Astrocyte of the hippocampus (primary cell): ENCODE data around the gene EPHX1.
A peak's percentile ranks its signal among the peaks of the same experiment; 100 is the strongest.

ENCODE experiments used
- DNase-seq: peaks from one replicate; pipeline ENCODE4 v3.0.0; 2011; ENCODE audit warnings: low read depth, low spot score

EPHX1 gene

DNA sequence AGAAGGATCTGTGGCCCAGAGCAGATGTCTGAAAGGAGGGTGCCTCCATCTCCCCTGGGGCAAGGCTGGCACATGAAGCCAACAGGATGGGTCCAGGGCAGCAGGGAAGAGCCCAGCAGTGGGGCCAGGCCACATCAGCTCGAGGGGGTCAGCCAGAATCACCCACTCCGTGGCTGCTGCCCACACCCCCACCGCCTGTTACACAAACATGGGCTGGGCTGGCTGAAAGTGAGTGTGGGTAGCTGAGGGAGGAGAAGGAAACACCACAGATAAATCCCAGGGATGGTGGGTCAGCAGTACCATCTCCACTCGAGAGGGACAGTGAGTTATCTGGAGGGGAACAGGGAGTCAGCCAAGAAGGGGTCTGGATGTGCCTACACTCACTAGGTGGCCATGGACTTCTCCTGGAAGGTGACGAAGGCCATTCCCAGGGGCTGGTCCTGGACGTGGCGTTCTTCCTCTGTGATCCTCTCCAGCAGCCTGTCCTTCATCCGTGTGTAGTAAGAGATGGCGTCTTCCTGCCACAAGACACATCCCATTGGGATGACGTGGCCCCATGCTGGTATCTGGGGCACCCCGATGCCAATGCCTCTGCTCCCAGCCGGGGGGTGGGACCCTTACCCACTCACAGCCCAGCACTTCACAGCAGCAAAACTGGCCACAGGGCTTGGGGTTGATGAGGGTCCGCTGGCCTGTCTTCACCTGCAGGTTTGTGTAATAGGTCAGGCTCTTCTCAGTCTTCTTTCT, 52.1 kb downstream of the EPHX1 start:
- no peak for DNase-seq

DNA sequence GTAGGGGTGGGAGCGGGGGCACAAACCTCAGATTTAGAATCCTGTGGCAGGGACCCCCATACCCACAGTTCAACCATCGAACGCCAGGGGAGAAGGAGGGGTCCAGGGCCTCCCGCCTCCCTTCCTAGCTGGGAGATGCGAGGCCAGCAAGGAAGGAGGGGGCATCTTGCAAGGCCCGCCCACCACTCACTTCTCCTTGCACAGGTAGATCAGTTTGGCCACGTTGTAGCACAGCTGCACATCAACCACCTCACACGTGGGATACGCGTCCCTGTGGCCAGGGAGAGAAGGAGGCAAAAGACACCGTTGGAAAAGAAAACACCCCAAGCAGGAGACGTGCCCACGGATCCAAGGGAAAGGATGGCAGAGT, 52.6 kb downstream of the EPHX1 start:
- DNase-seq = no peak

DNA sequence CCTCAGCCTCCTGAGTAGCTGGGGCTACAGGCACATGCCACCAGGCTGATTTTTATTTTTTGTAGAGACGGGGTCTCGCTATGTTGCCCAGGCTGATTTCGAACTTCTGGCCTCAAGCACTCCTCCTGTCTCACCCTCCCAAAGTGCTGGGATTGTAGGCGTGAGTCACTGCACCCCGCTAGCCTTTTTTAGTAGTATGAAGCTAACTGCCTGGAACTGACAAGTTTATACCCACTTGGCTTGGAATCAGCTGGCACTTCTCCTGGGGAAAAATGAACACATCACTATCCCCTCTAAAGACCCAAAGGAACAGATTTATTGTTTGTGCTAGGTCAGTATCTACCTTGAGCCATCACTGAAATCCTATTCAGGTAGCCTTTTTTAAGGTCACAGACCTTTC, 53.2 kb downstream of the EPHX1 start:
- DNase-seq = peak; percentile 28

DNA sequence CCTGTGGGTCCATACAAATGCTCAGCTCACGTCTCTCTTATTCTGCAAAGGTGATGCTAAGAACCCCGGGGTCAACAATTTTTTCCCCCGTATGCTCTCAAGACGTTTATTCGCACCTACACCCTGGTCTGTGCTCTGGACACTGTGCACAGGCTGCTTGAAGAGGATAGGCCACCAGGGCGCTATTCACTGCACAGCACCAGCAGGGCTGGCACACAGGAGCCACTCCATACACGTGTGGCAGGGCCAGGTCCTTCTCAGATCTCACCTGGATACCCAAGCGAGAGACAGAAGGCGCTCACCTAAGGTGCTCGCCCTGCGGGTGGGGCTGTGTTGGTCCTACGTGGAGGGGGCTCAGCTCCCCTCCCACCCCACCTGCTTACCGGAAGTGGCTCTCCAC, 55.6 kb downstream of the EPHX1 start:
- no peak for DNase-seq

DNA sequence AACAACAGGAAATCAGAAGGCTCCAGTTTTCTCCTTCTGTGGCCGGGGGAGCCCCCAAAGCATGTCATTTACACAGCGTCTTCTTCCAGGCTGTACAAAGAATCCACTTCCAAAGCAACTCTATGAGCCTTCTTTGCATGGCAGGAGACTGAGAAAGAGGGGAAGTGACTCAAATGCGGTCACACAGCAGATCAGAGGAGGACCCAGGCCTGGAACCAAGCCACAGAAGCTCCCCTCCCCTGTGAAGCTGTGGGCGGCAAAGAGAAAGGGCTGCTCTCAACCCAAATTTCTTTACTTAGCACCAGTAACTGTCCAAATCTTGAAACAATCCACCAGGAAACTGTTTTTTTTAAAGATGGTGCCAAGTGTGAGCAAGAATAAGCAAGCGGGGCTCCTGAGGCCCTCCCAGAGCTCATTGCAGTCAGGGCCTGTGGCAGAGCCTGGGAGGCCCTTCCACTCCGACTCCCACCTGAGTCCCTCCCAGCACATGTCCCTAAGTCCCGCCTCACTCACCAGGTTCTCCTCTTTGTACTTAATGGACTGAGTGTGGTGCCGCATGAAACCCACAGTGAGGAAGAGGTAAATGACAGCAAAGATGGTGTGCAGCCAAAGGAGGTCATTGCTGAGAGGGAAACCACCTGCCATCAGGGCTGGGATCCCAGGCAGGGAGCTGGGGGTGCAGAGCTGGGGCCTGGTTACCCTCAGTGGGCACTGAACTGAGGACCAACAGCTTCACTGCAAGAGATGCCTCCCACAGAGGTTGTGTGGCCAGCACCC, 56.3 kb downstream of the EPHX1 start:
- DNase-seq = peak; percentile 65

DNA sequence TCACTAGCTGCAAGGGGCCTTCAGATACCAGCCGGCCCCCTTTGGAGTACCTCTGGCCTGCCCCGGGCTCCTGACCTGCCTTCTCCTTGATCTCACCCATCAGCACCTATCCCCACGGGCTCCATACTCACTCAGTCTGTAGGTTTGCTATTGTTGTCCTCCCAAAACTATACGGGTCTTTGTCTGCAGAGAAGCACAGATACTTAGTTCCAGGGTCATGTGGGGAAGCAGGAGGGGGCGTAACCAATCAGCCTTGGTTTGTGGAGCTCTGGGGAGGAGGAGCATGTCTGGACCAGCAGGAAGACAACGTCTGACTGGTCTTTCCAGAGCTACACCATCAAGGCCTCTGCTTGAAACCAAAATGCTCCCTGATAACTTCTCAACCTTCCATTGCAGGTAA, 57.1 kb downstream of the EPHX1 start:
- DNase-seq = no peak

DNA sequence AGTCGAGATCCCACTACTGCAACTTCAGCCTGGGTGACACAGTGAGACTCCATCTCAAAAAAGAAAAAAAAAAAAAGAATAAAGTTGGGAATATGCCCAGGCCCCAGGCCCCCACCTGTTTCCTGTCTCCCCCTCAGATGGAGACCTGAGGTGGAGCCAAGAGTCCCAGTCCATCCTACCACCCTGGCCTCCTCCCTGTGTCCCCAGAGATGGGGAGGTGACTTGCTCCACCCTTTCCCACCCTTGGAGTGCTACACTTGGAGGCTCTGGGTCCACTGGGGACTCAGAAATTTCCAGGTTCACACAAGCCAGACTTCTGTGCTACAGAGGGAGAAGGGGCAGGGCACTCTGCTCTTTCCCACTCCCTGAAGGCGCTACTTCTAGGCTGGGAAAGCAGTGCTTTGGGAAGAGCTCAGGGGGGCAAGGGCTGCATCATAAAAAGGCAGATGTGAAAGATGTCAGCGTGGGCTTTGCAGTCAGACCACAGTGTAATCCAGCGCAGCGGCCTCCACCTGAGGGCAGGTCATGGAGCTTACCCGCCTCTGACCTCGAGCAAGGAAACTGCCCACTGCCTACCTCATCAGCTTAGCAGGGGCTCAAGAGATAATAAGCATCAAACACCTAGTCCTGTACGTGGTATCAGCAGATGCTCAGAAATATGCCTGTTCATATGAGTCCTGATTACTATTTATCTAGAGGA, 58.9 kb downstream of the EPHX1 start:
- DNase-seq = no peak

DNA sequence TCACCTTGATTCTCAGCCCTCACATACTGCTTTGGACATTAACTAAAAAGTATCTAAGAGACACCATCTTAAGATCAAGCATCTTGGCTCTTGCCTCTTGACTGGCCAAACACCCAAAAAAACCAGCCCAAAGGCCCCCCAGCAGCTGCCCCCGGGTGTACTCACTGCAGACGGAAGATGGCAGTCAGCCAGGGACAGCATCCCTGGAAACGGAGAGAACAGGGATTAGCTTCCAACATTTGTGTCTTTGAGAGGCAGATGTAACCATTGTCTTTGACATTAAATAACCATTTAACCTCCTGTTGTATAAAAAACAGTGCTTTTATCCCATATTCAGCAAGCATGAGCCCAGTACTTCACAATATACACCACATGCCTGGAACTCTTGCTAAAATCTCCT, 61.0 kb downstream of the EPHX1 start:
- no peak for DNase-seq

DNA sequence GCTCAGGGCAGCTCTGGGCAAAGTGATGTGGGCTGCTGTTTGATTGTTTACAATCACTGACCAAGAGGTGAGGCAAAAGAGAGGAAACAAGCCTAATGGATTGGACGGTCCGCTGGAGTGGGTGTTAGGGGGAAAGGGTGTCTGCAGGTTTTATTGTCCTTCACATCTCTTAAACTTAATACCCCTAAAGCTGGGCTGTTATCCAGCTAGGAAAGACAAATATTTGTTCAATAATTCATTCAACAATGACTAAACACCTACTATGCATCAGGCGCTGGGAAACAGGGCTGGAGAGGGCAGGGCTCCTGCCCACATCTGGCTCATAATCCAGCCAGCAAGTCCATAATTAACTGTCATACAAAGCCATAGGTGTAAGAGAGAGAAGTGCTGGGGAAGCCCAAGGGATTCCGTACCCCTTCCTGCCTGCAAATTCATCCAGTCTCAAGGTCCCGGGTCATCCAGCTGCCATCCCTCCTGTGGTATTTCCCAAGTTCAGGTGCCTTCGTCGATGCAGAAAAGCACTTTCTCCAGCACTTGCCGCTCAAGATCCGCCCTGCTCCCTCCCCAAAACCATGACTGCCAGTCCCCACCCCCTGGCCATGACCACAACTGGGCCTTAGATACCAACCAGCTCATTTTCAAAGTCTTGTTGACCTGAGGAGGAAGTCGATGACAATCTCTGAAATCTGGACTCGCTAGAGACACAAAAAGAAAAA, 61.6 kb downstream of the EPHX1 start:
- DNase-seq = no peak

DNA sequence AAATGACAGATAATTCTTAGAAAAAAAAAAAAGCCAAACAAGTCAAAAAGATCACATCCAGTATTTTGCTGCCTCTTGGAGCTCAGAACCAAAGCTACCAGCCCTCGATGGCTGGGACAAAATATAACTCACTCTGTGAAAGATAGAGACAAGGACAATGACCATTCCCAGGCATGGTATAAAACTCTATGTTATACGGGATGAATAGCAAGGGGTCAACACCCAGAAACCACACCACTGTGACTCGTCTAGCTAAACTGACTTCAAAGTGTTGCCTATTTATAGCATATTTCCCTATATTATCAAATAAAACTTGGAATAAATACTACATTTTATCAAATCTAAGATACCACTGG, 62.1 kb downstream of the EPHX1 start:
- no peak for DNase-seq

DNA sequence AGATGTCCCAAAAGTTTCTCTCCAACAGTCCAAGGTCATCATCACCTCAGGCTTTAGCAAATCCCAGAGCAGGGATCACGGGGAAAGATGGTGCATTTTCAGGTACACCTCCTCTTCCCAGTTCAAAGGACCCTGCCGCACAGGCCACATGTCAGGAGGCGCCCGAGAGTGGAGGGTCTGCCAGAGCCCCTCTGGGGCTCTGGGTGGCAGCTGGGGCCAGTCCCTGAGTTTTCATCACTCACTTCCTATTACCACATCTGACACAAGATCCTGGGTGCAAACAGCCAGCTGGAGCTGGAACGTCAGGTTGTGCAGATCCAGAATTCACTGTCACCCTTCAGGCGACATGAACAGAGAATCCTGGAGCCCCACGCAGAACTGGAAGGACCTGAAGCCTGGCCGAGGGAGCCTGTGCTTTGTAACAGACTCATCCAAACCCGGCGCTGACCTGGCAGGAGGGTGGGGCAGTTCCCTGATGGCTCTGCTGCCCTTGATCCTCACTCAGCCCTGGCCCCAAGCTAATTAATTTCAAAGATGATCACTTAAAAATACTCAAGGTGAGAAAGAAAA, 63.4 kb downstream of the EPHX1 start:
- no peak for DNase-seq

DNA sequence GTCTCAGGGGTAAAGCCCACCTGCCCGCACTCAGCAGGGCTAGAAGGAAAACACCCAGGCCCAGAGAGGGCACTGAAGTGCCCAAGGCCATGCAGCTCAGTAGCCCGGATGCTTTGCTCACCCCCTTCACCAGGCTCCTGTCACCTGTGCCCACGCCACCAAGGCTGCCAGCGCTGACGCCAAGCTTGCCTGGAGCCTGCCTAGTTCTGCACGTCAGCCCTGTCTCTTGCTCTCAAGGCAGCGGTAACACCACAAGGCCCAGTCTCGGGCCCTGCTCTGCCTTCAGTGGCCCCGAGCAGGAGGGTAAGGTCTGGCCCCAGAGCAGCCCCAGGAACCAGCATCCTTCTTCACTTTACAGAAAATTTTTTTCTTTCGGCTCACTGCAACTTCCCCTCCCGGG, 64.5 kb downstream of the EPHX1 start:
- no peak for DNase-seq

DNA sequence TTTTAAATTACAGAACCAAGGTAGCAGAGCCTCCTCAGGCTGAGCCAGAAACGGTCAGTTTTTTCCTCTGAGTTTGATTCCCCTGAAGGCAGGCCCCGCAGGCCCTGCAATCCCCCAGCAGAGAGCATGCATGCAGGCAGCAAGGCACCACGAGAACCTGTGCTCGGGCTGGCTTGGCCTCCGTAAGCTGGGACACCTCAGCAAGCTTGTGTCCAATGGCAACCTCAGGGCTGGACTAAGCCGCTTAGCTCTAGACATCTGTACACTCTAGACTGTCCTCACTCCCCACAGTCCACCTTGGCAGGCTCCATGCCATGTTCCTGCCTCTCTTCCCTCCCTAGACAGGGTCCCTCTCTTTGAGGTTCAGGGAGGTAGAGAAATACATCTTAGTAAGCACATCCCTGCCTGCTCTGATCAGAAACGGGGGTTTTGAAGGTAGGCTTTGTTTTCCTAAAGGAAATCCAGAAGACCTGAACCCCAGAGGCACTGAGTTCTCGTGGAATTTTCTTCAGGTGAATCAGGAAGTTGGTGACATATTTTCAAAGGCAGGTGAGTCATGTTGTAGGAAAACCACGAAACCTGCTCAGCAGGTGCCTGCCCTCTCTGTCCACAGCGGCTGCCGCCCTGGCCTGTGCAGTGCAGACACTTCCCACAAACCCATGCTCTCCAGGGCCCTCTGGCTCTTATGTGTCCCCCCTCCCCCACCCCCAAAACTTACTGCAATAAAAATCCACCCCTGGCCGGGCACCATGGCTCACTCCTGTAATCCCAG, 65.3 kb downstream of the EPHX1 start:
- no peak for DNase-seq

DNA sequence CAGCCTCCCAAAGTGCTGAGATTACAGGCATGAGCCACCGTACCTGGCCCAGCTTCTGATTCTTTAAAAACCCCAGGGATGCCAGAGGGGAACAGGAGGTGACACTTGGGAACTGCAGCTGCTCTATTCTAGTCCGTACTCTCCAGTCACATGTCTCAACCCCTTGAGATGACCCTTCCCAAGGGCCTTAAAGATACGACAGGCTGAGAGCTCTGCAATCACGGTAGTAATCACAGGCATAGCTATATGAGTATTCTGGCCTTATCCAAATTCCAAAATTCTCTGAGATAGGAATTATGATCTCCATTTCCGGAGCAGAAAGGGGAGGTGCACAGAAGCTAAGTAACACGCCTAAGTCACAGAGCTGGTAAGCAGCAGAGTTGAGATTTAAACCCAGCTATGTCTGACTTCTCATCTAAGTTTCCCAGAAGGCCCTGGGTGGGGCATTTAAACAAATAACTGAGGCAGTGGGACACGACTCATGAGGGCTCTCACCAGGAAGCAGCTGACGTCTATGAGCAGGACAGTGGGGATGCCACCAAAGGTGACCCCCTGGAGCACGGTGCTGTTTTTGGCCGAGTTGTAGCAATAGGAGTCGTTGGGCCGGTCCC, 67.1 kb downstream of the EPHX1 start:
- DNase-seq = no peak

DNA sequence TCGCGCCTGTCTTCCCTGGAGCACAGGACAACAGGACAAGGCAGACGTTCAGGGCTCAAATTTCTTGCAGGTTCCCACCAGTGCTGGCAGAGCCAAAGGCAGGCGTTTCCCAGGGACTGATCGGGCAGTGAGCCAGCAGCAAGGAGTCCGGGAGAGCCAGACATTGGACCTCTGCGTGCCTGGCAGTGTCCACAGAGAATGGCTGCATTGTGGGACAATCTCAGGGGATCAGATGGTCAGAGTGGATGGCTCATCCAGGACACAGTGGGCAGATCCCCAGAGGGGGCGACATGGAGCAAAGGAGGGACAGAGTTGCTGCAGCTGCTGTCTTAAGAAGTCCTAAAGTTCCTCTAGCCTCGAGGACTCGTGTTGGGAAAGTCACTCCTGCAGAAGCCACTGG, 67.7 kb downstream of the EPHX1 start:
- DNase-seq = peak; percentile 61

DNA sequence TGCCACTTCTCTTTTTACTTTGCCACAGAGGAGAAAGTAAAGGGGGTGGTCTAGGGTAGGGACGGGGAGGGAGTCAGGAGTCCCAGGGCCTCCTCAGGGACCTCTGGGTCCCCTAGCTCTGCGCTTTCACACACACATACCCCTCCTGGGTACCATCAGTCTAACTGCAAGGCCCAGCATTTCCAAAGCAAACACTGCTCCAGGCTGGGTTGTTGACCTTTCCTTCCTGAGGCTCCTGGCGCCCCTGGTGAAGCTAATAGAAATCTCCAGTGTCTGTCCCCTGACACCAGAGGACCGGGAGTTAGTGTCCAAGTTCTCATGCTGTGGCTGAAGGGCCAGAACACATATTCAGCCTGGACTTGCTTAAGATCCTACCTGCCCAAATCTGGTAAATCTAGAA, 68.4 kb downstream of the EPHX1 start:
- DNase-seq = no peak

DNA sequence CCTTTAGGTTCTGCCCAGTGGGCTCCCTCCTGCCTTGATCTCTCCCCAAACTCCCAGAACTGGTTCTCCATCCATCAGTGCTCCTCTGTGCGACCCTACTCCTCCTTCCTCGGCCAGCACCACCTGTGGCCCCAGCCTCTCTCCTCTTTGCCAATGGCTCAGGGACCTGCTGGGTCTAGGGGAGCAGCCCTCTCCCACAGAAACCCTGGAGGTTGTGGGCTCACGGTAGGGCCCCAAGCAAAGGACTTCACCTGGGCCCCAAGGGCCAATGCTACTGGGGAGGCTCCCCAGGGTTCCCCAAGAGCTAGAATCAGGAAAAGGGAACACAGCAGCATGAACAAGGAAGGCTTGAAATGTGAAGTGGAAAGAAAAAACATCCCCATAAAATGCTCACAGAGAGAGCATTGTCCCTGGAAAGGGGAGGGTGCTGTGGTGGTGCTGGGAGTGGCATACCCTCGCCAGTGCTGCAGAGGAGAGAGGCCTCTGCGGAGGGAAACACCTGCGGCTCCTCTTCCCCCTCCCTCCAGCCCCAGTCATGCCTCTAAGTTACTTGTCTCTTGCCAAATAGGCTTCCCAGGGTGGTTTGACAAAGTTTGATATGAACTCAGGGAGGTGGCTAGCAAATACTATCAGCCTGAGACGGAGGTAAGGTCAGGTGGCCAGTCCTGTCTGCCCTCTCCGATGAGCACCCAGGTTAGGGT, 69.7 kb downstream of the EPHX1 start:
- DNase-seq = no peak

DNA sequence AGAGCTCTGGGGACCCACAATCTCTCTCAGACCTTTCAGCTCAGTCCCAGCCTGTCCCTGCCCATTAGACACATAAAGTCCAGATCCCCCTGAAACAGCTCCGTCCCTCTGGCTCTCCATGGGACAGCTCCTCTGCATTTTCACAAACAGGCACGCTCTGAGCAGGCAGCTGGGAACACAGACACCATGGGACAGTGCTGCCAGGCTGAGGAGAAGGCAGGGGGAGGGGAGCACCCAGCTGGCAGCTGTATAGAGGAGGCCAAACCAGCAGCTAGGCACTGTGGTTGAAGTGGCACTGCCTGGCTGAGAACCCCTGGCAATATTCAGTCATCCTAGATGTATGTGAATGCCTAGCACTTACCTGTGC, 70.3 kb downstream of the EPHX1 start:
- no peak for DNase-seq

DNA sequence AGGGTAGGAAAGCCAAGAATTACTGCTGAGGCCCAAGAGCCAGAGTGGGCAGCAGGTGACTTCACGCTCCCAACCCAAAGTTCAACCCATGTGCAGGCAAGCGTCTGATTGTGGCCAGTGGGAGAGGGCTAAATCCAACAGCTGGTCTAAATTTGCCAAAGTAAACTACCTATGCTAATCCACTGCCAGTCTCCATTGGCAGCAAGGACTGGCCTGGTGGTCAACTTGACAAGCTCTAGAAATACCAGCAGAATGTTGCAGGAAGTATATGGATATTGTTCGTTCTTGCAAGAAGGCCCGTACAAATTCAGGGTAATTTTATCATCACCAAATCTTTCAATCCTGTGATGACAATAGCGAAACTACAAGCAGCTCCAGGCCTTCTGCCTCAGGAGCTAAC, 70.7 kb downstream of the EPHX1 start:
- peak; percentile 39 for DNase-seq
